Muscle of arm (tissue), 12 donors: Measurements from ENCODE around the gene VEZT. TPM values are rescaled to one million over a fixed set of nuclear protein-coding genes. Genes with fewer than 3 reads are reported as not detected.

Experiments
- DNase-seq: peaks from one replicate; pipeline ENCODE4 v3.0.0-alpha.2; 2013
- polyA plus RNA-seq, 12 donors: library from polyadenylated mRNA; unstranded; fragments of 120-200 nt; gene quantifications; one replicate each; pipeline ENCODE4 v1.2.1, GENCODE V29; 2013; ENCODE audit not compliant: insufficient read length in 12 of 12

Gene VEZT
- polyA plus RNA-seq, 12 donors: 72.8 to 118 (median 84.9) TPM; not detected in 1

- no peak for DNase-seq
These were observed 26.7 kb downstream of the VEZT start for GRCh38 chr12:95244350-95244749.

DNA sequence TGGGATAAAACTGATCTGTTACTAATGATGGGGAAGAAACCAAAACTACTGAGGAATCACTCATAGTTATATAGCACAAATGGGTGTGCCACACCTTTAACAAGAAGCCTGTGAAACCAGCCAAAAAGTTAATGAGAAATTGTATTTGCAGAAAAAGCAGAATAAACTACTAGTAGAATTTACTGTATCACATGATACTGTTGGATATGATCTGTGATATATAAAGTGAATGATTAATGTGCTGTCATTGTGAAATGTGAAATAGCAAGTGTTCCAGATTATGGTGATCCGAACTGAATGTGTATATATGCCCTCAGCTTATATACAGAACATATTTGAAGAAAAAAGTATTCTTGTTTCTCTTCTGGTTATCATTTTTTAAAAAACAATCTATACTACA is 30.5 kb downstream of the VEZT start:
- DNase-seq: no peak

- no peak for DNase-seq
These were observed 31.2 kb downstream of the VEZT start for GRCh38 chr12:95248604-95249360.

- no peak for DNase-seq
These were observed 35.8 kb downstream of the VEZT start for GRCh38 chr12:95253386-95253785.

DNA sequence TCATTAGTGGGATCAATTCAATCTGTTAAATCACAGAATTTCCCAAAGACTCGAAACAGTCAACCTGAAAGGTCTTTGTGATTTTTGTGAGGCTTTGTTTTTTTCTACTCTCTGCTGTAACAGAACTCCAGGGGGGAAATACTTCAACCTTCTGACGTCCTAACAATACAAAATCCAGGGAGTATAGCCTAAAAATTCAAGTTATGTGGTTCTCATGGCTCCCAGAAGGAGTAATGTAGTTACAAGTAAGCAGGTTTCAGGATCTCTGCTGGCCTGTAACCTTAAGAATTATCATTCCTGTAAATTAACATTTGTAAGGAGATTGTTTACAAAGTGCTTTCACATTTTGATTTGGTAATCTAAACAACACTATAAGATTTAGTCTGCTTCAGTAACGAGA is 39.9 kb downstream of the VEZT start:
- no peak for DNase-seq

DNA sequence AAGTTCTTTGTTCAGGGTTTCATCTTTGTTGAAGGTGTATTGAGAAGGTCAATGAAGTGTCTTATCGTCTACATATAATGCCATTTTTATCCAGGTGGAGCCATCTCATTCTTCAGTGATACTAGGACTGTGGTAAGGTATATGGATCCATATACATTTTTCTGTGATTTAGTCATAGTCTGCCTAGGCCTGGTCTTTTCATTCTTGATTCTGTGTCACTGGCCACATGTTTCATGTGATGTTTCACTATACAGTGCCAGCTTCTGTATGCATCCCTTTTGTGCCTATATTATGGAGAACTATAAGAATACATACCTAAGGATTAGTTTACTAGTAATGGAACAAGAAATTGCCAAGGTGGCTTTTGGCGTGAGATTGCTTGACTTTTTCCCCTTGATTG is 40.5 kb downstream of the VEZT start:
- DNase-seq: no peak

- DNase-seq: no peak
These were observed 41.2 kb downstream of the VEZT start for GRCh38 chr12:95258803-95259202.

GRCh38 chr12:95259368-95259767 is 41.8 kb downstream of the VEZT start:
- no peak for DNase-seq

DNA sequence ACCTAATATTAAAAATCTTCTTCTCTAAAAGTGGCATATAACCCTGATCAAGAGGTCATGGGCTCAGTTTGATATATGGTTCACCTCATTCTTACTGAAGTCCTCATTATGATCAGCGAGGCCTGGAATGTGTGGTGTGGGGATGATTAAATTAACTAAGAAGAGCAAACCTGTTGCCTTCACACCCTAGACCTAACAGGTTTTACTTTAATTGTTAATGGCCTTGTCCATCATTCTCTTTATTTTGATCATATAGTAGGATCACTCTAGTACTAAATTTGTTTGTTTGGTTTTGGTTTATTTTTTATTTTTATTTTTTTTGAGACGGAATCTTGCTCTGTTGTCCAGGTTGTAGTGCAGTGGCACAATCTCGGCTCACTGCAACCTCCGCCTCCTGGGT is 43.5 kb downstream of the VEZT start:
- no peak for DNase-seq

- no peak for DNase-seq
These were observed 45.2 kb downstream of the VEZT start for GRCh38 chr12:95262808-95263207.

DNA sequence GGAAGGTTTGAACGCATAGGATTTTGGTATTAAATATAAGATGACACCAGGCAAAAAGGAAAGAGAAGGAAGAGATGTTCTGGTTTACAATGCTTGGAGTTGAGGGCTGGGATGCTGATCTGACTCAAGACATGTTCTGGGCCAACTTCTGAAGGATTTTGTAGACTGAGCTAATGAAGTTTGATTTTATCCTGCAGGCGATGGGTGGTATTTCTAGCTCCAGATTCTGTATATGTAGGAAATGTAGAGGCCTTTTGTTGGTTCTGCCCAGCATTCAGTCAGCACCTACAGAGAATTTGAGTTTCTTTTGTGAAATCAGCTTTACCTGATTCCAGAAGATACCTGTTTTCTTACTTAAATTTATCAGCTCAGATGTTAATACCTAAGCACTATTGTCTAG is 48.2 kb downstream of the VEZT start:
- DNase-seq: no peak

DNA sequence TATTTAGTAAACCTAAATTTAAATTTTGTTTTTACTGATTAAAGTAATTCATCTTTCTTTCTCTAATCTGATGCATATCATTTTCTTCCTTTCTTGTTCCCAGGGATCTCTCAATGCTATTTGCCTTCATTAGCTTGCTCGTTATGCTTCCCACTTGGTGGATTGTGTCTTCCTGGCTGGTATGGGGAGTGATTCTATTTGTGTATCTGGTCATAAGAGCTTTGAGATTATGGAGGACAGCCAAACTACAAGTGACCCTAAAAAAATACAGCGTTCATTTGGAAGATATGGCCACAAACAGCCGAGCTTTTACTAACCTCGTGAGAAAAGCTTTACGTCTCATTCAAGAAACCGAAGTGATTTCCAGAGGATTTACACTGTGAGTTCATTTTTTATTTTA is 48.6 kb downstream of the VEZT start:
- DNase-seq: no peak

DNA sequence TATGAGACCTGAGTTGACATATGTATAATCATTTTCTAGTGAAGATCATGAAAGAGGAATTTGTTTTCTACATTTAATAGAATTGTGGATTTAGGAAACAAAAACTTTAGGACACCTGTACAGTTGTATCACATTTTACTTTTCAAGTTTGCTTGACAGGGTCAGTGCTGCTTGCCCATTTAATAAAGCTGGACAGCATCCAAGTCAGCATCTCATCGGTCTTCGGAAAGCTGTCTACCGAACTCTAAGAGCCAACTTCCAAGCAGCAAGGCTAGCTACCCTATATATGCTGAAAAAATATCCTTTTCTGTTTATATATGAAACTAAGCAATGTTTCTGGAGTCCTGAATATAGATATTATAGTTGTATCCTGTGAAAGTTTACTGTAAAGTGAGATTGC is 52.3 kb downstream of the VEZT start:
- no peak for DNase-seq

- DNase-seq: no peak
These were observed 53.9 kb downstream of the VEZT start for GRCh38 chr12:95271465-95271864.

DNA sequence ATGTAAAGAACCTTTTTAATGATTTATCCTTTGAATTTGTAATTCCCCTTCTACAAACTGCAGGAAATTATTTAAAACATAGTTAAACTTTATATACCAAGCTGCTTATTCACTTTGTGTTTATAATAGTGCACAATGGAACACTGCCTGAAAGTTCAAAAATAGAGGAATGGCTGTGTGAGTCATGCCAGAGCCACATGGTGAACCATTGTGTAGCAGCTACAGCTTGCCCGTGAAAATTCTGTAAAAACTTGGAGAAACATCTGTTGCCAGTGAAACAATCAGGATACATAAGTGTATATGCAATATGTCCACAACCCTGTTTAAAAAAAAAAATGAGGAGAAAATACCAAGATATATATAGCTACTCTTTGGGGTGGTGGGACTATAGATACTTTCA is 59.5 kb downstream of the VEZT start:
- no peak for DNase-seq

GRCh38 chr12:95279856-95280255 is 62.2 kb downstream of the VEZT start:
- no peak for DNase-seq

DNA sequence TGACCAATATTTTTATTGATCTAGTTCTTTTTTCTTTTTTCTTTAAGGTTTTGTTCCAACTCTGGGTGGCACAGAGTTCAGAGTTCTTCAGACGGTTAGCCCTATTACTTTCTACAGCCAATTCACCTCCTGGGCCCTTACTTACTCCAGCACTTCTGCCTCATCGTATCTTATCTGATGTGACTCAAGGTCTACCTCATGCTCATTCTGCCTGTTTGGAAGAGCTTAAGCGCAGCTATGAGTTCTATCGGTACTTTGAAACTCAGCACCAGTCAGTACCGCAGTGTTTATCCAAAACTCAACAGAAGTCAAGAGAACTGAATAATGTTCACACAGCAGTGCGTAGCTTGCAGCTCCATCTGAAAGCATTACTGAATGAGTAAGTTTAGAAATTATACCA is 64.7 kb downstream of the VEZT start:
- no peak for DNase-seq

- DNase-seq: no peak
These were observed 65.8 kb downstream of the VEZT start for GRCh38 chr12:95283371-95283770.

DNA sequence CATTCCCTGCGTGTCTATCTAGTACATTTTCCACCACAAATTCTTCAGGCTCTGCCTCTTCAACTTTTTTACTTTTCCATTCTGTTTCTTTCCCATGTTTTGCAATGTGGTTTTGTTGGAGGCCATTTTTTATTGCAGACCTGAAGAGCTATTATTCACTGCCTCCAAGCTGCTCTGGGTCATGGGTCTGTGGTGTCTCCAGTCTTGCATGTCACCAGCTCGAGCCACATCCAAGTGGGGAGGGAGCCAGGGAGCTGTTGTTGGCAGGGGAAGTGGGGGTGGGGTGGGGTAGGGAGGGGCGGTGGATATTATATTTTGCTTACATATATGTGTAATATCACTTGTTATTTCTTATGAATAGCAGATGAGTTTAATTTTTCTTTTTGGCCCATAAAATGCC is 69.1 kb downstream of the VEZT start:
- DNase-seq: no peak

DNA sequence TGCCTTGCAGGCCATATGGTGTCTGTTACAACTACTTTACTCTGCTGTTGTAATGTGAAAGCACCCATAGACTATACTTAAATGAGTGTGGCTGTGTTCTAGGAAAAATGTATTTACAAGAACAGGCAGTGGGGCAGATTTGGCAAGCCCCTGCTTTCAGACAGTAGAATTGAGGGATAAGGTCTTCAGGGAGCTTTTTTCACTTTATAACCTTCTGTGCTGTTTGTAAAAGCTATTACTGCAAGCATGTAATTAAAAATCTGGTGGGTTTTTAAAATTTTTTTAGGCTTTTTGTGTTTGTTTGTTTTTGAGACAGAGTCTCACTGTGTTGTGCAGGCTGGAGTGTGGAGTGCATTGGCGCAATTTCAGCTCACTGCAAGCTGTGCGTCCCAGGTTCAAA is 73.9 kb downstream of the VEZT start:
- no peak for DNase-seq

- no peak for DNase-seq
These were observed 81.3 kb downstream of the VEZT start for GRCh38 chr12:95298916-95299315.

GRCh38 chr12:95300286-95300685 is 82.7 kb downstream of the VEZT start:
- DNase-seq: no peak

GRCh38 chr12:95303476-95303875 is 85.9 kb downstream of the VEZT start:
- no peak for DNase-seq

- DNase-seq: no peak
These were observed 87.1 kb downstream of the VEZT start for GRCh38 chr12:95304673-95305198.
